Progenitor cell of endocrine pancreas (in vitro differentiated cells): ENCODE results near the gene NHLRC1. TPM values are rescaled to one million over a fixed set of nuclear protein-coding genes. Genes with fewer than 3 reads are reported as not detected.

Experiments used
- DNase-seq: peaks from one replicate; pipeline ENCODE4 v3.0.0; 2021; ENCODE audit warnings: low spot score; ENCODE audit not compliant: unreplicated experiment
- H3K27ac Mint-ChIP-seq: 2 replicates; pipeline ENCODE4 v1.8.0; 2021; ENCODE audit warnings: mild to moderate bottlenecking, moderate library complexity, mixed read lengths
- H3K27me3 Mint-ChIP-seq: 2 replicates; pipeline ENCODE4 v1.8.0; 2021; ENCODE audit warnings: mixed read lengths
- H3K36me3 Mint-ChIP-seq: 2 replicates; pipeline ENCODE4 v1.8.0; 2022; ENCODE audit warnings: mixed read lengths; ENCODE audit not compliant: insufficient read depth
- H3K4me1 Mint-ChIP-seq: 2 replicates; pipeline ENCODE4 v1.8.0; 2021; ENCODE audit warnings: low read depth, mixed read lengths
- H3K4me3 Mint-ChIP-seq: 2 replicates; pipeline ENCODE4 v1.8.0; 2021; ENCODE audit warnings: low read depth, mild to moderate bottlenecking, moderate library complexity, mixed read lengths
- H3K9me3 Mint-ChIP-seq: 2 replicates; pipeline ENCODE4 v1.8.0; 2021; ENCODE audit warnings: low read depth, mixed read lengths
- total RNA-seq: library from RNA; stranded (reverse); gene quantifications from 2 replicates; pipeline ENCODE4 v1.2.1, GENCODE V29; 2021
- TF ChIP-seq, protein P1 (sequence below): fragments of 200-600 bp; sonication (generic); IDR thresholded peaks from one replicate; pipeline ENCODE4 v1.5.0; 2021; ENCODE audit warnings: antibody characterized with exemption, mild to moderate bottlenecking; ENCODE audit not compliant: unreplicated experiment

Gene NHLRC1
- total RNA-seq, 1 donor from 2014 or later, result 0.65 TPM

GRCh38 chr6:18076231-18076630, 46.2 kb downstream of the NHLRC1 start:
- H3K27ac Mint-ChIP-seq, result no peak overlapping the region
- no peak overlapping the region for H3K4me3 Mint-ChIP-seq
- no peak for DNase-seq
- H3K36me3 Mint-ChIP-seq, result no peaks in the 10 kb centered on the region
- H3K9me3 Mint-ChIP-seq, result peaks cover 13% of the 10 kb centered on the region
- H3K27me3 Mint-ChIP-seq, result no peaks in the 10 kb centered on the region
- no peaks in the 10 kb centered on the region for H3K4me1 Mint-ChIP-seq
- TF ChIP-seq, protein P1, sequence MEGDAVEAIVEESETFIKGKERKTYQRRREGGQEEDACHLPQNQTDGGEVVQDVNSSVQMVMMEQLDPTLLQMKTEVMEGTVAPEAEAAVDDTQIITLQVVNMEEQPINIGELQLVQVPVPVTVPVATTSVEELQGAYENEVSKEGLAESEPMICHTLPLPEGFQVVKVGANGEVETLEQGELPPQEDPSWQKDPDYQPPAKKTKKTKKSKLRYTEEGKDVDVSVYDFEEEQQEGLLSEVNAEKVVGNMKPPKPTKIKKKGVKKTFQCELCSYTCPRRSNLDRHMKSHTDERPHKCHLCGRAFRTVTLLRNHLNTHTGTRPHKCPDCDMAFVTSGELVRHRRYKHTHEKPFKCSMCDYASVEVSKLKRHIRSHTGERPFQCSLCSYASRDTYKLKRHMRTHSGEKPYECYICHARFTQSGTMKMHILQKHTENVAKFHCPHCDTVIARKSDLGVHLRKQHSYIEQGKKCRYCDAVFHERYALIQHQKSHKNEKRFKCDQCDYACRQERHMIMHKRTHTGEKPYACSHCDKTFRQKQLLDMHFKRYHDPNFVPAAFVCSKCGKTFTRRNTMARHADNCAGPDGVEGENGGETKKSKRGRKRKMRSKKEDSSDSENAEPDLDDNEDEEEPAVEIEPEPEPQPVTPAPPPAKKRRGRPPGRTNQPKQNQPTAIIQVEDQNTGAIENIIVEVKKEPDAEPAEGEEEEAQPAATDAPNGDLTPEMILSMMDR, result no peak

DNA sequence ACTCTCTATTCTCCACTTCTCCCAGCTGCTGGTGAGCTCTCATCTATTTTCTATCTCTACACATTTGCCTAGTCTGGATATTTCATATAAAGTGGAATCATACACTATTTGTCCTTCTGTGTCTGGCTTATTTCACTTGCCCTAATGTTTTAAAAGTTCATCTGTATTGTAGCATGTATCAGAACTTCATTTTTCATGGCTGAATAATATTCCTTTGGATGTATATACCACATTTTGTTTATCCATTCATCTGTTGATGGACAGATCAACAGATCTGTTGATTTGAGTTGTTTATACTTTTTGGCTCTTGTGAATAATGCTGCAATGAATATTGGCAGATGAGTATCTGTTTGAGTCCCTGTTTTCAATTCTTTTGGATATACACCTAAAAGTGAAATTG, 49.6 kb downstream of the NHLRC1 start:
- Mint-ChIP-seq H3K4me1 (no peaks in the 10 kb centered on the region), H3K9me3 (peaks cover 19% of the 10 kb centered on the region), H3K36me3 (no peaks in the 10 kb centered on the region), H3K27ac (no peak overlapping the region), H3K27me3 (peaks cover 7% of the 10 kb centered on the region), H3K4me3 (no peak overlapping the region)
- TF ChIP-seq, protein P1, result no peak
- DNase-seq, result no peak

DNA sequence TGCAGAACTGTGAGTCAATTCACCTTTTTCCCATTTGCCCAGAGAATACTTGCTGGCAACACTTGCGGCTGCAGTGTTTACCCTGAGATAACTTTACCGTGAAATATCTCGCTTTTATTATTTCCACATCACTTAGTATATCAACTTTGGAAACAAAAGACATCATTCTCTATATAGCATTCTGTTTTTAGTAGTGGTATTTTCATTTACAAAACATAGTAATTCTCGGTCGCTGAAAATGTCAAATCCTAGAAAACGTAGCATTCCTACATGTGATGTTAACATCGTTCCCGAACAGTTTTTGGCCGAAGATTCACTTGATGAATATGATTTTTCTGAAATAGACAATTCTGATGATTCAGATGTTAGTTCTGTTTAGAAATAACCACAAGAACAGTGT, 52.0 kb downstream of the NHLRC1 start:
- no peak for DNase-seq
- Mint-ChIP-seq H3K36me3 (no peaks in the 10 kb centered on the region), H3K4me1 (no peaks in the 10 kb centered on the region), H3K4me3 (no peak overlapping the region), H3K27ac (no peak overlapping the region), H3K27me3 (peaks cover 7% of the 10 kb centered on the region), H3K9me3 (peaks cover 16% of the 10 kb centered on the region)
- TF ChIP-seq, protein P1, result no peak

Other genes starting within 250 kb of the NHLRC1 start
- gene KIF13A, start 135.0 kb downstream of the NHLRC1 start, total RNA-seq, result 44.4 and 44.5 TPM in 2 replicates
- 8.2 and 9.3 TPM in 2 replicates for gene TPMT, start 32.4 kb upstream of the NHLRC1 start, total RNA-seq
- gene KDM1B, start 32.7 kb upstream of the NHLRC1 start, total RNA-seq, result 19.5 and 21.7 TPM in 2 replicates
- gene DEK, start 141.9 kb upstream of the NHLRC1 start, total RNA-seq, result 114 and 120 TPM in 2 replicates